Calu3 (cell line): ENCODE measurements around the gene FGR. TPM values are rescaled to one million over a fixed set of nuclear protein-coding genes. Genes with fewer than 3 reads are reported as not detected.

Experiments
- BruUV-seq: library from RNA; stranded (reverse); fragments of 400-500 nt; replicated peaks from 2 replicates; lab custom pipeline; 2021; lab: Mats Ljungman, UMichigan
- CTCF ChIA-PET: fragments of 300-600 bp; sonication (Branson Sonifier 250); formaldehyde crosslinking; loops from one replicate; lab custom pipeline; 2022; ENCODE audit warnings: antibody characterized with exemption; lab: Charles Lee
- DNase-seq: peaks from one replicate; pipeline ENCODE4 v3.0.0; 2022
- H3K27ac Mint-ChIP-seq: one replicate; pipeline ENCODE4 v1.8.0; 2022; ENCODE audit warnings: mixed read lengths; ENCODE audit not compliant: unreplicated experiment
- H3K27me3 Mint-ChIP-seq: one replicate; pipeline ENCODE4 v1.8.0; 2022; ENCODE audit warnings: mixed read lengths; ENCODE audit not compliant: unreplicated experiment
- H3K36me3 Mint-ChIP-seq: one replicate; pipeline ENCODE4 v1.8.0; 2022; ENCODE audit warnings: mild to moderate bottlenecking, moderate library complexity, mixed read lengths; ENCODE audit not compliant: insufficient read depth, unreplicated experiment
- H3K4me1 Mint-ChIP-seq: one replicate; pipeline ENCODE4 v1.8.0; 2022; ENCODE audit warnings: mild to moderate bottlenecking, low read depth, mixed read lengths; ENCODE audit not compliant: unreplicated experiment
- H3K4me3 Mint-ChIP-seq: one replicate; pipeline ENCODE4 v1.8.0; 2022; ENCODE audit warnings: mild to moderate bottlenecking, low read depth, moderate library complexity, mixed read lengths; ENCODE audit not compliant: unreplicated experiment
- H3K9me3 Mint-ChIP-seq: one replicate; pipeline ENCODE4 v1.8.0; 2022; ENCODE audit warnings: low read depth, mixed read lengths; ENCODE audit not compliant: unreplicated experiment
- intact Hi-C: fragments of 100-400 bp; cut with micrococcal nuclease; formaldehyde crosslinking; loops from one replicate; pipeline ENCODE4 v1.10.0; 2022; ENCODE audit not compliant: unreplicated experiment
- total RNA-seq: library from RNA; stranded (reverse); gene quantifications from 2 replicates; pipeline ENCODE4 v1.2.3, GENCODE V29; 2022
- TF ChIP-seq, protein P1 (sequence below): fragments of 200-600 bp; IDR thresholded peaks from one replicate; pipeline ENCODE4 v1.8.0; 2022; ENCODE audit warnings: antibody characterized with exemption; ENCODE audit not compliant: unreplicated experiment

FGR gene
- total RNA-seq, 1 experiment from 2014 or later = not detected

GRCh38 chr1:27662261-27662660 lies 27.3 kb upstream of the FGR start:
- CTCF ChIA-PET = interaction anchor here (0.6 to 1.4 kb wide), 5 partner anchors 56 to 297 kb away, joined by 3 to 9 read pairs (median 4); no protein-coding TSS in a partner anchor
- TF ChIP-seq, protein P1, sequence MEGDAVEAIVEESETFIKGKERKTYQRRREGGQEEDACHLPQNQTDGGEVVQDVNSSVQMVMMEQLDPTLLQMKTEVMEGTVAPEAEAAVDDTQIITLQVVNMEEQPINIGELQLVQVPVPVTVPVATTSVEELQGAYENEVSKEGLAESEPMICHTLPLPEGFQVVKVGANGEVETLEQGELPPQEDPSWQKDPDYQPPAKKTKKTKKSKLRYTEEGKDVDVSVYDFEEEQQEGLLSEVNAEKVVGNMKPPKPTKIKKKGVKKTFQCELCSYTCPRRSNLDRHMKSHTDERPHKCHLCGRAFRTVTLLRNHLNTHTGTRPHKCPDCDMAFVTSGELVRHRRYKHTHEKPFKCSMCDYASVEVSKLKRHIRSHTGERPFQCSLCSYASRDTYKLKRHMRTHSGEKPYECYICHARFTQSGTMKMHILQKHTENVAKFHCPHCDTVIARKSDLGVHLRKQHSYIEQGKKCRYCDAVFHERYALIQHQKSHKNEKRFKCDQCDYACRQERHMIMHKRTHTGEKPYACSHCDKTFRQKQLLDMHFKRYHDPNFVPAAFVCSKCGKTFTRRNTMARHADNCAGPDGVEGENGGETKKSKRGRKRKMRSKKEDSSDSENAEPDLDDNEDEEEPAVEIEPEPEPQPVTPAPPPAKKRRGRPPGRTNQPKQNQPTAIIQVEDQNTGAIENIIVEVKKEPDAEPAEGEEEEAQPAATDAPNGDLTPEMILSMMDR = no peak
- no peak overlapping the region for H3K27ac Mint-ChIP-seq
- H3K36me3 Mint-ChIP-seq = peaks cover 17% of the 10 kb centered on the region
- no peak for DNase-seq
- H3K4me1 Mint-ChIP-seq = peaks cover 27% of the 10 kb centered on the region
- no peaks in the 10 kb centered on the region for H3K9me3 Mint-ChIP-seq
- no peak overlapping the region for H3K4me3 Mint-ChIP-seq
- no peaks in the 10 kb centered on the region for H3K27me3 Mint-ChIP-seq
- intact Hi-C loops = loop anchor here (5.0 kb wide), 1 partner anchor 105 kb away; no protein-coding TSS in a partner anchor
- no TSS peak for BruUV-seq

DNA sequence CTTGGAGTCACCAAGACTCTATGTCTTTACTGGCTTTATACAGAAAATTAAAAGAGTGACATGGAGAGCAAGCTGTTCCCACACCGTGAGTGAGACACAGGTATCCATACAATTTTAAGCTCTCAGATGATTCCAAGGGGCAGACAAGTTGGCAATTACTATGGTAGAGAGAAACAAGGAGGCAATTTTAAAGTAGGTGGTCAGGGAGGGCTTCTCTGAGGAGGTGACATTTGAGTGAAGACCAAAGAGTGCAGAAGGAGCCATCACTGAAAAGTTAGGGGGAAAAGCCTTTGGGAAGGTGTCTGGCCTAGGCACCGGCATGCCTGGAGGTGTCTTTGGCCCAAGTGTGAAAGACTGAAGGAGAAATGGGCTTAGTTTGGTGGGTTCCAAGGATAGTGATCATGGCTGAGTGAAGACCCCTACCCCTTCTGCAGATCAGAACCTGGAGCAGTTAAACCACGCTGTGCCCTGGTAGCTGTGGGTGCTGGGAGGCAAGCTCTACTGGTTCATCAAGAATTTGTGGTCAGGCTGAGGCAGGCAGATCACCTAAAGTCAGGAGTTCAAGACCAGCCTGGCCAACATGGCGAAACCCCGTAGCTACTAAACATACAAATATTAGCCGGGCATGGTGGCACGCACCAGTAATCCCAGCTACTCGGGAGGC lies 26.6 kb upstream of the FGR start:
- Mint-ChIP-seq H3K36me3 (peaks cover 17% of the 10 kb centered on the region), H3K27me3 (no peaks in the 10 kb centered on the region), H3K4me1 (peaks cover 27% of the 10 kb centered on the region), H3K27ac (no peak overlapping the region), H3K9me3 (no peaks in the 10 kb centered on the region), H3K4me3 (no peak overlapping the region)
- TF ChIP-seq, protein P1 = no peak
- intact Hi-C loops = loop anchor here (5.0 kb wide), 1 partner anchor 104 kb away; no protein-coding TSS in a partner anchor
- CTCF ChIA-PET = interaction anchor here (0.6 to 0.7 kb wide), 3 partner anchors 238 to 724 kb away, joined by 4 to 9 read pairs (median 8); no protein-coding TSS in a partner anchor
- BruUV-seq = no TSS peak
- no peak for DNase-seq

DNA sequence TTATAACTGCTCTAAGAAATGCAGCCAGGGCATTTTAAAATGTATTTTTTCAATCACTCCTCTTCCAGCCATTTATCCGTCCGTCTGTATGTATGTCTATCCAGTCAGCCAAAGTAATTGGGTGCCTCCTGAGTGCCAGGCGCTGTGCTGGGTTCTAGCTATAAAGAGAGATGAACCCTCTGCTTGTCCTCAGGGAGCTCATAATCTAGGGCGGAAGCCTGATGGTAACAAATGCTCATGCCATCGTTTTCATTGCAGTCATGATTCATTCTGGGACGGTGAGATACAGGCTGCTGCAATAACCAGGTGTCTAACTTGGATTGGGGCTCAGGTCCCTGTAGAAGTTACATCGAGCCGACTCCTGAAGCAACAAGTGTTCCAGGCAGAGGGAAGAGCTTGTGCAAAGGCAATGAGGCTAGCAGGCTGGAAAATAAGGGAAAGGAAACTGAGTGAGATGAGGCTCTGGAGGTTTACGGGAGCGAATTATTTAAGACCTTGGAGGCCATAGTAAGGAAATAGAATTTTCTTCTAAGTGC lies 25.4 kb upstream of the FGR start:
- CTCF ChIA-PET = no interaction called here
- TF ChIP-seq, protein P1 = no peak
- Mint-ChIP-seq H3K9me3 (no peaks in the 10 kb centered on the region), H3K27me3 (no peaks in the 10 kb centered on the region), H3K36me3 (peaks cover 17% of the 10 kb centered on the region), H3K27ac (peak overlapping the region; percentile 82), H3K4me1 (peaks cover 27% of the 10 kb centered on the region), H3K4me3 (peak overlapping the region; percentile 74)
- intact Hi-C loops = loop anchor here (5.0 kb wide), 1 partner anchor 103 kb away; no protein-coding TSS in a partner anchor
- no peak for DNase-seq
- no TSS peak for BruUV-seq

DNA sequence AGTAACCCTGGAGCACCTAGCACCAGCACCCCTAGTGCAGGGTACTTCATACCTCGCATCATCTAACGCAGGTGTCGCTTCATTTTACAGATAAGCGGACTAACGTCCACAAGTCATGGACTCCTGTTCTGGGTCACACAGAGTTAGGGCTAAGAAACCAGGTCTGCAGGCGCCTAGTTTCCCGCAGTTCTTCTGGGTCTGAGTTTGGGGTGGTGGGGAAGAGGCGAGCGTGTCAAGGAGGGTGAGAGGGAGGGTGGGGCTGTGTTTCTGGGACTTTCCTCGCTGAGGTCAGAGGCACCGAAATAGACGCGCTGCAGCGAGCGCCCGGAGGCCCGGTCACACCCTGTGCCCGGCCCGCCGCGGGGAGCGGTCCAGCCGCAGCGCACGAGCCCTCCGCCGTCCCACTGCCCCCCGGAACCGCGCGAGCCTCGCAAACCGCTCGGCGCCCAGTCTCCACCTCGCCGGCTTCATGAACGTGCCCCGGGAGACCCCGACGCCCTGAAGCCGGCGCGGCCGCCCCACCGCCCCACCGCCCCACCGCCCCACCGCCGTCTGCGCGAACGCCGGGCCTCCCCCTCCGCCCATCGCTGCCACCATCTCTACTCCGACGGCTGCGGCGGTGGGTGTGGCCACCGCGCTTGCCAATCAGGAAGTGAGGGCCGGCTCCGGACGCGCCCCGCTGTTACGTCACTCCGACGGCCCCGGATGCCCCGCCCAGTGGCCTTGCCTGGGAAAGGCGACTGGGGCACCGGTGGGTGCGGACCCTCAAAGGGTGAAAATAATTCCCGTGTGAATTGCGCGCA lies 24.7 kb upstream of the FGR start:
- peak; percentile 88 for DNase-seq
- no TSS peak for BruUV-seq
- Mint-ChIP-seq H3K4me1 (peaks cover 34% of the 10 kb centered on the region), H3K27ac (peak overlapping the region; percentile 82), H3K27me3 (no peaks in the 10 kb centered on the region), H3K4me3 (peak overlapping the region; percentile 74), H3K9me3 (no peaks in the 10 kb centered on the region), H3K36me3 (peaks cover 17% of the 10 kb centered on the region)
- CTCF ChIA-PET = no interaction called here
- intact Hi-C loops = loop anchor here (5.0 kb wide), 1 partner anchor 102 kb away; no protein-coding TSS in a partner anchor
- TF ChIP-seq, protein P1 = no peak
